Stimulated activated CD4-positive, alpha-beta T cell treated with anti-CD3 and anti-CD28 coated beads, Interleukin-15, amount 100 ng/mL, for 48 hours (primary cell): ENCODE measurements around the gene PAX2.

Experiments used
- DNase-seq, 2 donors: peaks; one replicate each; pipeline ENCODE4 v3.0.0-alpha.2; 2020; ENCODE audit warnings: low read depth in 2 of 2

Gene PAX2

DNA sequence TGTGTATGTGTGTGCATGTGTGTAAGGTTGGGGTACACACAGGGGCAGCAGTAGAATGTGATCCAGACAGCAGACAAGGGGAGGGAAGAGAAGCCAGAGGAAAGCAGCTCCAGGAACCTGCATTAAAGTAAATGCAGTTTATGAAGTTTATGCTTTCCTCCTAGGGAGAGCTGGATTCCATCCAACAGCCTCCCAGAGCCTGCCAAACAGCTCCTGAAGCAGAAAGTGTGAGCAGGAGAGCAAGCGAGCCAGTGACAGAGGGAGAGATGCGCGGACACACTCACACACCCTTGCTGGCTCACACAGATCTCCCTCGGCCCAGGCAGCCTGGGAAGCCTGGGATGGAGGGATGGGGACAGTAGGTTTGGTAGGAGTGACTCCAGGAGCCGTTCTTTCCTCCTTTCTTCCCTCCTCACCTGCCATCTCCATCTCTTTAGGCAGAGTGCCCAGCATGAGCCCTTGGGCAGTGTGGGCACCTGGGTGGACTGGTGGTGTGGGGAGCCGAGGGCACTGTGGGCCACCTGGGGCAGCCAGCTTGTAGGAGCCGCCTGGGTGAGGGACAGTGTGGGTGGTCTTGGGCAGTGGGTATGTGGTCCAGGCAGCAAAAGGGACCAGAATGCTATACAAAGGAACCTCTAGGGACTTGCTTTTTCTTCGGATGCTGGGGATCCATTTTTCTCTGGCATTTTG is 46.1 kb downstream of the PAX2 start:
- DNase-seq = no peak

DNA sequence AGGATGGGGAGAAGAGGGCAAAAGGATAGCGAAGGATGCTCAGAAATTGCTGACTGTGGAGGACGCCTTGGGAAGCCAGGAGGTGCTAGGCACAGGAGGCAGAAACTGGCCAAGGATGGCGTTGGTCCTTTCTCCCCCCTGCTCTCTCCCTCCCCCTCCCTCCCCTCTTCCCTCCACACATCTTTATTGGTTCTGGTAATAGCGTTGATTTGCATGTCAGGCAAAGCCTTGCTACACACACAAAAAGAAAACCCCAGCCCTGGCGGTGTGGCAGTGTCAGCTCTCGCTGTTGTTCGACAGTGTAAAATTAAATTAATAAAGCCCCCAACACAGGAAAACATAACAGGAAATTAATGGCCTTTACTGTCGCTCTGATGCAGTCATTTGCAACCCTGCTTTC is 47.2 kb downstream of the PAX2 start:
- DNase-seq = no peak

DNA sequence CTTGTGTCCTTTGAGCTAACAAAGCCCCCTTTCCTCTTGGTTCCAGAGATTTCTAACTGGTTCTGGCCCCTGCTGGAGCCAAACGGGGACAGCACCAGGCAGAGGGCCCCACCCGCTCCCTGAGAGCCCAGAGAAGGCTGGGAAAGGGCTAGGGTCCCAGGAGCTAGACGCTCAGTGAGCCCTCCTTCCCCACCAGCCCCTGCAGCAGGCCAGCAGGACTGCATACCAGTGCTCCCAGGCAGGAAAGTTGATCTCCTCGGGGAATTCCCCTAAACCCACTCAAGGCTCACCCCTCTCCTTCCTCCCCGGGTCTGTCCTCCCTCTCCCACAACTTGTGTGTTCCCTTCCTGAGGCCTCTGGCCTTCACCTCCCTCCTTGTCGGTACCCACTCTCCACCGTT is 47.7 kb downstream of the PAX2 start:
- no peak for DNase-seq

DNA sequence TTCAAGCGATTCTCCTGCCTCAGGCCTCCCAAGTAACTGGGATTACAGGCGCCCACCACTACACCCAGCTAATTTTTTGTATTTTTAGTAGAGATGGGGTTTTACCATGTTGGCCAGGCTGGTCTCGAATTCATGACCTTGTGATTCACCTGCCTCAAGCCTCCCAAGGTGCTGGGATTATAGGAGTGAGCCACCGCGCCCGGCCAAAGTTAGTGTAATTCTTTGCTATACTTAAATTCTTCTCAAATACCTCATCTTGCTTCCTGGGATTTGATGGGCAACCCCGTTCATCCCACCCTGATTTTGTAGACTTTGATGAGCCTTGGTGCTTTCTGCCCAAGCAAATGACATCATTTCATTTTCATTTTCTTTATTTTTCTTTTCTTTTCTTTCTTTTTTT is 54.5 kb downstream of the PAX2 start:
- no peak for DNase-seq

DNA sequence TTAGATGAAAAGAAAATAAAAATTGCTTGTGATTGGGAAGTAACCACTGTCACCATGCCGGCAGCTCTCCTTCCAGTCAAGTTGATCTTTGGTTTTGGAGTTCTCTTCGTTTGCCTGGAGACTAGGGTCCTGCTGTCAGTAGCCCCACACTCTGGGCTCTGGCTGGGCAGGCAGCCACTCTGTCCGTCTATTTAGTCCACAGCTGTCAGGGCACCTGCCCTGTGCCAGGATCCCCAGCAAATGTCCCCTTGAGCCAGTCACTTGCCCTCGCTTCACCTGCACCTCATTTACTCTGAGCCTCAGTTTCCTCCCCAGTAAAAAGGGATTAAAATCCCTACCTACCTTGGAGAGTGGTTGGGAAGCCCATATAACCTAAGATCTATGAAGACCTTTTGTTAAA is 55.5 kb downstream of the PAX2 start:
- DNase-seq = no peak

DNA sequence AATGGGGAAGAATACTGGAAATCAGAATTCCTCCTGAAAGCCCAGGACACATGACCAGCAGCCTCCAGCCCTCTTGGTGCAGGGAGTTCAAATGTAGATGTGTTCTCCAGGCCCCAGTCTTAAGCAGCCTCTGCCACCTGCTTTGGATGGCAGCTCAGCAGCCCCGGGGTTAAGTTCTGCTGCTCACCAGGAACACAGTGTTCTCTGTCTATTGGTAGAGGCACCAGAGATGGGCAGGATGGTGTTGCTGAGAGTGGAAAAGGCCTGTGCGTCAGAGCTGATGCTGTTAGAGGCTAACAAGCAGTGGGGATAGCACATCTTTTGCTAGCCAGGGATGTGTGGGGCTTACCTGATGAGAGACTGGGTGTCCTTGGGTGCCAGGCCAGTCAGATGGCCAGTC is 56.8 kb downstream of the PAX2 start:
- no peak for DNase-seq

DNA sequence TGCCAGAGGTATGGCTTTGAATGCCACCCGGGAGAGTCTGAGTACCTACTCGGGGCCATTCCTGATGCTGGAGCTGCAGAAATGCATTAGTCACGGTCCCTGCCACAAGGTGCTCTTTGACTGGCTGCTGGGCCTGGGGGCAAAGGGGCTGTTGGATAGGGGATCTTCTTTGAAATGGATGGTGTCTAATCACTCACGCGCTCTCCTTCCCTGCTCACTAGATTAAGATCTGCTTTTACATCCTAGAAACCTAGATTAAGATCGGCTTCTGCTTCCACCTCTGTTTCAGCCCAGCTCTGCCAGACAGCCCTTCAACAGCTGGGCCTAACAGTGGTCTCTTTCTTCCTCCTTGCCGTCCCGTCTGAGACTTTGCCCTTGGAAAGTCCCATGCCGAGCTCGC is 57.2 kb downstream of the PAX2 start:
- no peak for DNase-seq

DNA sequence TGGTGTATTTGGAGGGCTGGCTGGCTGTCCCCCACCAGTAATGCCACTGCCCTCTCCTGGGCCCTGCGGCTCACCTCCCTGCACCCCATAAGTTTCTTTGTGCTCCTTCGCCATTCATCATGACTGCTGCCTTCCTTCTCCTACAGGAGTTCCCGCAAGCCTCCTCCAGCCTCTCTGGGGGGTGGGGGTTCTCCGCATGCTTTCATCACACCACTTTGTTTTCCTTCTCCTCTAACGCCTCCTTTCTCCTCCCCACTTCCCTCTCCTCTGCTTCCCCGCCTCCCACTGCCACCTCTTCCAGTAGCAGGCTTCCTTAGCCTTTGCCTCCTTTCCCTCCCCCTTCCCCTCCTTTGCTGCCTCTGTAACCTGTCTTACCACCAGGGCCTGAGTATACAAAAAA is 58.1 kb downstream of the PAX2 start:
- no peak for DNase-seq

DNA sequence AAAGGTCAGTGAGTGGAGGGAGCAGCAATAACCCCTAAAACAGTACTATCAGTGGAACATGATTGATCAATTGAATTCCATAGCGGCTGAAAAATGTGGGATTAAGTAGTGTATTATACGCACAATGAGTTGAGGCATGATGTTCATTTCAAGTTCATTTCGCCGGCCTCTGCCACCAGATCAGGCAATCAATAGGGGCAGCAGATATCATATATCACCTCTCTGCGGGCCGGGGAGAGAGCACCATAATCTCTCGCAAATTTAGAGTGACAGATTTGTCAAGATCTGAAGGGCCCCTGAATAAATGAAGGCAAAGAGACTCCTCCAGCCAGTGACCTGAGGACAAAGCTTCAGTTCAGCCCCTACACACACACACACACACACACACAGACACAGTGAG is 58.5 kb downstream of the PAX2 start:
- no peak for DNase-seq

DNA sequence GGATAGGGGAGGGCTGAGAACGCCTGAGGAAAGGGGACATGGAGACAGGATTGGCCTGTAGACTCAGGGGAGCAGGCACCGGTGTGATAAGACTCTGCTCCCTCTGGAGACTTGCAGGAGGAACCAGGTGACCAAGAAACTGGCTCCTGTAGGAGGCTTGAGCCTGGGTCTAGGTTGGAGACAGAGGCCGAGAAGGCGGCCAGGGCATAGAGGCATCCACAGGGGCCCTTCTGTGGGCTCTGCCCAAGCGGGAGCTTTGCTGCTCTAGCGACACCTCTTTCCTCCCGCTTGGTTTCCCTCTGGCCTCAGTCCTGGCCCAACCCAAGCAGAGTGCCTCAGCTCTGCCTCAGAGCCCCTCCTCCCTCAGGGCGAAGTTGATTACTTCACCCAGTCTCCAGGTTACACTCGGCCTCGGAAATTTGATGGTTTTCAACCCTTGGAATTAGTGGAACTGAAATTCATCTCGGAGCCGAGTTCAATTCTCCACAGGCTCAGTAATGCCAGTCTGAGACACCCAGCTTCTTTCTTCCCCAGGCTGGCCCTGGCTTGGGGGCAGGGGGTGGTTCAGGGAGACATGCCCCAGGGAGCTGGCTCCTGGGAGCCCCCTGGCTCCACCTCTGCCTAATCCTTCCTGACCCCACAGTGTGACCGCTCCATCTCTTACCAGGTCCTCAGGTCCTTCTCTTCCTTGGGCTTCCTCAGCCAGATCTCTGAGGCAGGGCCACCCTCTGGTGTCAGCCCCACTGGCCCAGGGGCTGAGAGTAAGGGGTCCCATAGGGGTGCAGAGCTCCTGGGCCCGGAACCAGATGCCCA is 60.4 kb downstream of the PAX2 start:
- DNase-seq = no peak

DNA sequence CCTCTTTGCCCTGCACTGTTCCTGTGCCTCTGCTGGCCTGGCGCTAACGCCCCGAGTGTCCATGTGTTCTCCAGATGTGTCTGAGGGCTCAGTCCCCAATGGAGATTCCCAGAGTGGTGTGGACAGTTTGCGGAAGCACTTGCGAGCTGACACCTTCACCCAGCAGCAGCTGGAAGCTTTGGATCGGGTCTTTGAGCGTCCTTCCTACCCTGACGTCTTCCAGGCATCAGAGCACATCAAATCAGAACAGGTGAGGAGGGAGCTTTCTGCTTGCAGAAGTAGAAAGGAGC is 60.9 kb downstream of the PAX2 start:
- DNase-seq = no peak

DNA sequence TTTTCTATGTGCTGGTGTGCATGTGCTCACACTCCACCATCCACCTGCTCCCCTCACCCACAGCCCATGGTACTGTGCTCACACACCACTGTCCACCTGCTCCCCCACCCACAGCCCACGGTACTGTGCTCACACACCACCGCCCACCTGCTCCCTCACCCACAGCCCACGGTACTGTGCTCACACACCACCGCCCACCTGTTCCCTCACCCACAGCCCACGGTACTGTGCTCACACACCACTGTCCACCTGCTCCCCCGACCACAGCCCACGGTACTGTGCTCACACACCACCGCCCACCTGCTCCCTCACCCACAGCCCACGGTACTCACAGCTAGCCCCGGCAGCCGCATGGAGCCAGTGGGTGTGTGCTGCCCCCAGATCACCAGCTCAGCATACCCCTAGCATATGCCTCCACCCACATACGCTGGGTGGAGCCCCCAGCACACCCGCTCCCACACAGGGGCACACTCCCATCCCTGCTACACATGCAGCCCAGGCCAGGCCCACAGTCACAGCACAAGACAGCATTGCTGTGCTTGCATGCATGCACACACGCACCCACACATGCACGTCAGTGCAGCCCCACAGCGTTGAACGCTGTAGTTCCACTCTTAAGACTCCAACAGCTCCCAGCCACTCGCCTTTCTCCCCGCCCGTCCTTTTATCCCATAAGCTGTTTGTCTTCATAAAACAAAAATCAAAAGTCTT is 62.0 kb downstream of the PAX2 start:
- DNase-seq = no peak

DNA sequence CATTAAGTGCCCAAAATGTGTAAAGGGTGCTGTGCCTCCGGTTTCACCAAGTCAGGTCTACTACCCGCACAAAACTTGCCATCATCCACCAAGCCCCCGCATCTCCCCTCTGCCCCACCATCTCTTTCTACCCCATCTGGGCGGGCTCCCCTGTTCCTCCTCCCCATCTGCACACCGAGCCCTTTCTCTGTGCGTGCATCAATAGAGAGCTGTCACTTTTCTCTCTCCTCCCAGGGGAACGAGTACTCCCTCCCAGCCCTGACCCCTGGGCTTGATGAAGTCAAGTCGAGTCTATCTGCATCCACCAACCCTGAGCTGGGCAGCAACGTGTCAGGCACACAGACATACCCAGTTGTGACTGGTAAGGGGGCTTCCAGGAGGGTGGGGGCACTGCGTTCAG is 63.5 kb downstream of the PAX2 start:
- DNase-seq = no peak

DNA sequence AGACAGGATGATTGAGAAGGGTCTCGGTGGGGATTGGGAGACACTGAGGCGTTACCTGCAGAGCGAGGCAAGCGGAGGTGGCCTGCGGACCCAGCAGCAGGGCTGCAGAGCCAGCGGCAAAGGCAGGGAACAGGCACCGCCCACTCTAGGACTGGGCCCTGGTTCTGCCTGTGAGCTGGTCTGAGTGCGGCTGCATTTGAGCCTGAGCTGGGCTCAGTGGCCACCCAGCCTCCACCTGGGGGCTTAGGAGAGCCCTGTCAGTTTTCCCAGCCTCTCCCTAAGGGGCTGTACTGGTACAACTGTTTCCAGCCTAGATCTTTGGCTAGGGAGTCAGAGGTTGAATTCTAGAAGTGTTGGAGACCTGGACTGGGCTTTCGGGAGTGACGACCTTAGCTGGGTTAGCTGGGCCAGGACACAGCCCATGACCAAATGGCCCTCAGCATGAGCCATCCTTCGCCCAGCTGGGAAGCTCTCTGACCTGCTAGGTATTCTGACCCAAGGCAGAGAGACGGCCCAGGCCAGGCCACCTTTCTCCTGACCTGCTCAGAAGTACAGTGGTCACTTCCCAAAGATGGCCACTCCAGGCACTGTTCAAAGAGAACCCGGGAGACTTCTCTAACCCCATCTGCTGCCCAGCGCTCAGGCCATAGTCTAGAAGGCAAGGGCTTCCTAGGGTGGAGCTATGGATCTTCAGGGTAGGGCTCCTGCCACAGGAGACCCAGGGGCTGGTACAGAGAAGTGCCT is 64.9 kb downstream of the PAX2 start:
- no peak for DNase-seq

DNA sequence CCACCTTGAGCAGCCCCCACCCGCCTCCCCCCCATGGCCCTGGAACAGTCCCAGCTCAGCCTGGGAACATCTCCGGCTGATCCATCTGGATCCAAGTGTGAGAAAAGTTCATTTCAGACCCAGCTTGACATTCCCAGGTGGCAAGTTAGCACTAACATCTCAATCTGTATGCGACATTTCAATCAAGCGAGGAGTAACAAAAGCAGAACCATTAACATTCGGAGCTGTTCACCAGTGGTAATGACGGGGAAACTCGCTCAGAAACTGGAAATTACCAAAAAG is 65.4 kb downstream of the PAX2 start:
- no peak for DNase-seq

DNA sequence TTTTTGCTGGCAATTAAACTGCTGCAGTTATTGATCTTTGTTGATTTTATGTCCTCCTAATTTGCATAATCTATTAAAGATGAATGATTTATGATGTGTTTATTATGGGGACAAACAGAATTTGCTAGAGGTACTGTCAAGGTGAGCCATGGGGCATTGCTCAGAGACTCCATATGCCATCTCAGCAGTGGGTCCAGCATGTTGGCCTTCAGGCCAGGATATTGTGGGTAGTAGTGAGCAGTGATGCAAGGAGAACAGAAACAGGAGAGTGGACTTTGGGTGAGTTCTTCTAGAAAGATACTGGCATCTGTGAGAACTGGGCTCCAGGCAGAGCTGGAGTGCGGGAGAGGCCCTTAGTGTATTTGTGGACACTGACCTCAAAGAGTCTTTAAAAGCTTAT is 65.9 kb downstream of the PAX2 start:
- no peak for DNase-seq

DNA sequence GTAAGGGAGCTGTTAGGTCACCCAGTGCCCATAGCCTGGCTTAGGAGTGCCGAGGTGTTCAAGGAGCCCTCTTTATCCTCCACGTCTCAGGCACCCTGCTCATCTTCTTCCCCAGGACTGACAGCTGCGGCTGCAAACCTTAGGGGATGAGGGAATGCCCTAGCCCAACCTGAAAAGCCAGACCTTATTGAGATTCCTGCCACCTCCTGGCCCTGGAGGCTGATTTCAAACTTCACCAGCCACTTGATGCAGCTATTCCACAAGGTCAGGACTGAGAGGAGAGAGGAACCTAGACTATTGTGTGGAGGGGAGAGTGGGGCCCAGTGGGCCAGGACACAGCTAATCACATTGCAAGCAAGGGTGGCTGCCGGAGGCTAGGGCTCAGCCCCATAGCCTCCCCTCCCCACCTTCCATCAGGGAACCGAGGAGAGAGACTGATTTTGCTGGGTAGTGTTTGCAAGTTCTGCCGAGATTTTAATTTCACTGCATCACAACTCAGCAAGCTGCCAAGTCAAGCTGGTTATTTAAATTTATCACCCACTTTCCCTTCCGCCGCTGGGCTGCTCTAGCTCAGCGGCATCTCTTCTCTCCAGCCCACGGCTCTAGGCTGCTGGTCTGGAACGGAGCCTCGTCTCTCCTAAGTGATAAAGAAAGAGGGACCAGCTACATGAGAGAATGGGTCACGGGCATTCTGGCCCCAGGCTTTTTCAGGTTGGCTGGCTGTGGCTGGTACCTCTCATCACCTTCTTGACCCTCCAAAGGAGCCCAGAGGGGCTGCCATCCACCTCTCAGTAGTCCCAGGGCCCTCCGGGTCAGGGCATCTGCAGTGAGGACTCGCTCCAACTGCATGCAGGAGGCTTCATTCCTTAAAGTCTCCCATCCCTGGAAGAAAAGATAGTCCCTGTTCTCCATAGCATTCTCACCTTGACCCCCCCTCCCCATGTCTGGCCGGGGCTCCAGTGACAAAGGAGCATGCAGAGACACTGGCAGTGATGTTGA is 66.7 kb downstream of the PAX2 start:
- no peak for DNase-seq

DNA sequence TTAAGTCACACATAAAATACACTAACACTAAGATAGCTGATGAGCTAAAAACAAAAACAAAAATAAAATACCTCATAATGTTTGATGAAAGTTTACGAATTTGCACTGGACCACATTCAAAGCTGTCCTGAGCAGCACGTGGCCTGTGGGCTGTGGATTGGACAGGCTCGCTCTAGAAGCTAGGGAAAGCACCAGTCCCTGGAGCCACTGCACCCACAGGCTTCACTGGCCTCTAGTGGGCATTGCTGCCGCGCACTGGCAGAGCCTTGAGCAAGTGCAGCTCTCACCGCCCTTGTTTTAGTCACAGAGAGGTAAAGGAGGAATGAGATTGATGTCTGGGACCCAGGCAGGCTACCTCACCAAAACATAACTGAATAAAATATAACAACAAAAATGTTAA is 67.6 kb downstream of the PAX2 start:
- DNase-seq = no peak

DNA sequence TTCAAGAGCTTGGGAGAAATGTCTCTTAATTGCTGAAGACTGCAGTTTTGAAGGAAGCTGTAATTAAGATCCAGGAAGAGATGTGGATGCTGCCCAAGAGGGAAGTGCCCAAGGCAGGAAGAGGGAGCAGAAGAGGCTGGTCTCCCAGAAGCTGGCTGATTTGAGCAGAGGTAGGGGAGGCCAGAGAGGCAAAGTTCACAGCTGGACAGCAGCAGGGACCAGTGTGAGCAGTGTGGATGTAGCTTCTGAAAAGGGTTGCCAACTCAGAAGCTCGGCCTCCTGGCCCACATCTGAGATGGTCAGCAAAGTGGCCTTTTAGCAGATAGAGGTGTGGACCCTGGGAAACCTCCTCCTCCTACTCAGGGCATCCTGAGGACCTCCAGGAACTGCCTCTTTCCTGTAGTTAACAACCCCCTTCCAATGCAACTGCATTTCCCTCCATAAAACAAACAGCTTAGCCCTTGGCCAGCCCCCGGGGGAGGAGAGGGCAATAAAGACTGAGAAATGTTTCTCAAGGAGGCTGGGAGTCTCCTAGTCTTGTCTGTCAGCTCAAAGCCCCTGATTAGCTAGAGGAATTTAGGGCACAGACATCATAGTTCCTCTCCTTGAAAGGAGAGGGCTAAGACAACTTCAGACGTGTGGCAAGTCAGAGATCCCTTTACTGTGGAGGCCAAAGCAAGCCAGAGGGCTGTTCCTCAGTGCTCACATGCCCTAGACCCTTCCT is 69.5 kb downstream of the PAX2 start:
- DNase-seq = no peak

DNA sequence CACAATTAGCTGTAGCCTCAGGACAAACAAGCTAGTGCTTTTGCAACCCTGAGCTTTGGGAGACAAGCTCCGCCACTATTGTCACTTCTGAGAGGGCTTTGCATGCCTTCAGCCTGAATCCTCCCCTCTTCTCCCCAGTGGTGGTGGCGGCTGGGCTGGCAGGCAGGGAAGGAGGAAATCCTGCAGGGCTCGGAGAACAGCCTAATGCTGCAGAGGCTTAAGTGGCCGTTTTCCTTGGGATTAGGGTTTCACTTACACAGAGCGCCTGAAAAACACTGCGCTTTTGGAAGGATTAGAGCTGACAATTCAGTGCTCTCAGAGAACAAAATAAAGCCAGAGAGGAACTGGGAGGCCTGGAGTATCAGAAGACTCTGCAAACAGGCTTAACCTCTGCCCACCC is 71.3 kb downstream of the PAX2 start:
- DNase-seq = no peak
